Natural killer cell (primary cell): ENCODE results near the gene SLC29A1. TPM values are rescaled to one million over a fixed set of nuclear protein-coding genes. Genes with fewer than 3 reads are reported as not detected.

ENCODE experiments used
- ATAC-seq, 3 donors: fragments of 150-1000 bp in 2 of 3; fragments of 200-7000 bp in 1 of 3; cut with Tn5 transposase; 1 replicate in 1 of 3; 2 replicates in 2 of 3; pipeline ENCODE4 v1.10.0; 2021; ENCODE audit warnings: mild to moderate bottlenecking in 2 of 3, moderate library complexity in 2 of 3
- DNase-seq, 2 donors: peaks; one replicate each; pipeline versions ENCODE4 v3.0.0 to v3.0.0-alpha.2; 2013 to 2021; ENCODE audit warnings: mixed read lengths in 1 of 2
- H3K27ac ChIP-seq: one replicate; pipeline ENCODE4 v1.5.1; 2013; ENCODE audit warnings: mild to moderate bottlenecking, low read length
- H3K27me3 ChIP-seq: one replicate; pipeline ENCODE4 v1.6.1; 2013; ENCODE audit warnings: low read length; ENCODE audit not compliant: control insufficient read depth, insufficient read depth
- H3K36me3 ChIP-seq: one replicate; pipeline ENCODE4 v1.6.1; 2013; ENCODE audit warnings: low read length; ENCODE audit not compliant: control insufficient read depth, insufficient read depth
- H3K4me1 ChIP-seq: one replicate; pipeline ENCODE4 v1.6.1; 2013; ENCODE audit warnings: low read length; ENCODE audit not compliant: control insufficient read depth, insufficient read depth
- H3K4me3 ChIP-seq: one replicate; pipeline ENCODE4 v1.5.1; 2013; ENCODE audit warnings: low read length
- H3K9me3 ChIP-seq: one replicate; pipeline ENCODE4 v1.6.1; 2013; ENCODE audit warnings: low read length; ENCODE audit not compliant: control insufficient read depth, insufficient read depth
- H3K27ac Mint-ChIP-seq, 2 donors: one replicate each; pipeline ENCODE4 v1.8.0; 2022; ENCODE audit warnings: mild to moderate bottlenecking in 2 of 2, mixed read lengths in 2 of 2, moderate library complexity in 1 of 2
- H3K27me3 Mint-ChIP-seq, 2 donors: one replicate each; pipeline ENCODE4 v1.8.0; 2022; ENCODE audit warnings: low read depth in 2 of 2, mixed read lengths in 2 of 2
- H3K36me3 Mint-ChIP-seq: one replicate; pipeline ENCODE4 v1.8.0; 2022; ENCODE audit warnings: mixed read lengths
- H3K4me1 Mint-ChIP-seq, 2 donors: one replicate each; pipeline ENCODE4 v1.8.0; 2022; ENCODE audit warnings: mixed read lengths in 2 of 2
- H3K4me3 Mint-ChIP-seq: one replicate; pipeline ENCODE4 v1.8.0; 2022; ENCODE audit warnings: mild to moderate bottlenecking, moderate library complexity, mixed read lengths
- H3K9me3 Mint-ChIP-seq, 2 donors: one replicate each; pipeline ENCODE4 v1.8.0; 2022; ENCODE audit warnings: mixed read lengths in 2 of 2
- WGBS: methylation state at CpG from one replicate; pipeline ENCODE4 v1.1.7; 2013; ENCODE audit warnings: missing lambda C conversion rate; ENCODE audit not compliant: insufficient coverage; 5-methylcytosine and 5-hydroxymethylcytosine counted together
- intact Hi-C: fragments of 100-400 bp; cut with micrococcal nuclease; formaldehyde crosslinking; loops from one replicate; pipeline ENCODE4 v1.14.2; 2022
- total RNA-seq, 4 donors: library from RNA; stranded (reverse); fragments of 120-200 nt in 1 of 4; gene quantifications; one replicate each; pipeline versions ENCODE4 v1.2.3 to v1.2.4, GENCODE V29; 2013 to 2022
- TF ChIP-seq, protein P1 (sequence below): fragments of 200-600 bp; IDR thresholded peaks from one replicate; pipeline ENCODE4 v1.8.0; 2022; ENCODE audit warnings: antibody characterized with exemption

The SLC29A1 gene
- total RNA-seq, 3 donors from 2014 or later (not counting 1 experiment from before 2014, with no cell fraction given) = 2.2 to 5.5 (median 5.2) TPM

DNA sequence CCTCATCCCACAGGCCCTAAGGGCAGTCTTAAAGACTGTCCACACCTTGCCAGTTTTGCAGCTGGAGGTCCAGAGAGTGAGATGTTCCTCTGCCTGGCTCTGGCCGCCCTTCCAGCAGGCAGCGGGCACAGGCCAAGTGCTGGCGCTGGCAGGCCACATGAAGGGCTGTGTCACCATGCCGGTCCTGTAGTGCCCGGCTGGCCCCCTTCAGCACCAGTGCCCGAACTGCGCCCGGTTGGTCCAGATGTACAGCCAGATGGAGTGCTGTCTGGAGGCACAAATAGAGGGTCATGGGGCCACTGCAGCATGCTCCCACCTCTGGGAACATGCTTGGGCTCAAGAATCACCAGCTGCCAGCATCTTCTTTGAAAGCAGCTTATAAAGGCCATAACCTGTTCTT lies 38.2 kb downstream of the SLC29A1 start:
- H3K36me3 Mint-ChIP-seq = no peaks in the 10 kb centered on the region
- peaks cover 61% of the 10 kb centered on the region for H3K4me1 ChIP-seq
- H3K9me3 ChIP-seq = no peaks in the 10 kb centered on the region
- ATAC-seq = no peak
- intact Hi-C loops = no loop called here
- no peak overlapping the region for H3K4me3 Mint-ChIP-seq
- H3K27ac Mint-ChIP-seq = peak overlapping the region in 1 of 2 donors; percentile 98
- peaks cover 23% of the 10 kb centered on the region for H3K36me3 ChIP-seq
- H3K27ac ChIP-seq = peak overlapping the region; percentile 92
- H3K27me3 ChIP-seq = no peaks in the 10 kb centered on the region
- TF ChIP-seq, protein P1, sequence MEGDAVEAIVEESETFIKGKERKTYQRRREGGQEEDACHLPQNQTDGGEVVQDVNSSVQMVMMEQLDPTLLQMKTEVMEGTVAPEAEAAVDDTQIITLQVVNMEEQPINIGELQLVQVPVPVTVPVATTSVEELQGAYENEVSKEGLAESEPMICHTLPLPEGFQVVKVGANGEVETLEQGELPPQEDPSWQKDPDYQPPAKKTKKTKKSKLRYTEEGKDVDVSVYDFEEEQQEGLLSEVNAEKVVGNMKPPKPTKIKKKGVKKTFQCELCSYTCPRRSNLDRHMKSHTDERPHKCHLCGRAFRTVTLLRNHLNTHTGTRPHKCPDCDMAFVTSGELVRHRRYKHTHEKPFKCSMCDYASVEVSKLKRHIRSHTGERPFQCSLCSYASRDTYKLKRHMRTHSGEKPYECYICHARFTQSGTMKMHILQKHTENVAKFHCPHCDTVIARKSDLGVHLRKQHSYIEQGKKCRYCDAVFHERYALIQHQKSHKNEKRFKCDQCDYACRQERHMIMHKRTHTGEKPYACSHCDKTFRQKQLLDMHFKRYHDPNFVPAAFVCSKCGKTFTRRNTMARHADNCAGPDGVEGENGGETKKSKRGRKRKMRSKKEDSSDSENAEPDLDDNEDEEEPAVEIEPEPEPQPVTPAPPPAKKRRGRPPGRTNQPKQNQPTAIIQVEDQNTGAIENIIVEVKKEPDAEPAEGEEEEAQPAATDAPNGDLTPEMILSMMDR = no peak
- no peak for DNase-seq
- 92% methylated on average over 8 of the region's 8 CpGs for WGBS
- H3K4me3 ChIP-seq = no peak overlapping the region
- H3K27me3 Mint-ChIP-seq = no peaks in the 10 kb centered on the region
- H3K9me3 Mint-ChIP-seq = no peaks in the 10 kb centered on the region
- peaks cover 36 to 58% of the 10 kb centered on the region in 2 donors for H3K4me1 Mint-ChIP-seq

DNA sequence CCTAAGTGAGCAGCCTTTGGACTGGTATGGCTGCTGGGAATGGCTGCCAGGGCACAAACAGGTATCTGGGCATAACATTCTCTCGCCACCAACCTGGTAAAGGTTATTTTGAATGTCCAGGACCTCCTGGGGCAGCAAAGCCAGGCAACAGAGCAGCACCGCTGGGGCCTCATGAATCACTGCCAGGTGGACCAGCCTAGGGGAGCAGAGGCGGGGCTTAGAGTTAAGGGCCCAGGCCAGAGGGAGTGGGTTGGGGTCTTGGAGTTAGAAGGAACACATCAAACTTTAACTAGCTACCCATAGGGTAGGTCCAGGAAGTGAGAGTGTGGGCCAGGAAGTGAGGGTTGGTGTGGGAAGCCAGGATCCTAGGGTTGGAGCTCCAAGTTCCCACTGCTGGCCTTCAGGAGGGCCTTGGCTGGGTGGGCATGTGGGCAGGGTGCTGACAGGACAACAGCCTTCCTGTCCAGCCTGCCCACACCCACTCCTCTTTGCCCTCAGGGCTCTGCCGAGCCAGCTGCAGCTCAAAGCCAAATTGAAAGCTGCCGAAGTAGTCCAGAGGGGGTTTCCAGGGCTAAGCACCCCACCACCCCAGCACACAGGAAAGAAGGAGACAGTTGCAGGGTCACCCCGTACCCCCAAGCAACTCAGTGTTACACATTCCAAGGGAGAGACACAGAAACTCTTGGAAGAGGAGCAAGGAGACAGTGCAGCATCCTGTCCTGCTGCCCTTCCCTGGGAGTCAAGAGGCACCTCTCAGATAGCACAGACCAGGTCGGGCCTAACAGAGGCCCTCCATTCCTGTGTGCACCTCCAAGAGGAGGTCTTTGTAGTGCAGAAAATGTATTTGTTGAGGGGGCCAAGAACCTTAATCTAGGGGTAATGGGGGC lies 39.3 kb downstream of the SLC29A1 start:
- Mint-ChIP-seq H3K27me3 (no peaks in the 10 kb centered on the region), H3K36me3 (no peaks in the 10 kb centered on the region), H3K4me3 (peak overlapping the region; percentile 93), H3K27ac (peak overlapping the region; percentile 93 to 98), H3K9me3 (no peaks in the 10 kb centered on the region), H3K4me1 (peaks cover 31 to 56% of the 10 kb centered on the region in 2 donors)
- peak overlapping the region; percentile 94 for H3K4me3 ChIP-seq
- H3K36me3 ChIP-seq = peaks cover 23% of the 10 kb centered on the region
- ATAC-seq = no peak
- H3K4me1 ChIP-seq = peaks cover 54% of the 10 kb centered on the region
- TF ChIP-seq, protein P1 = no peak
- H3K9me3 ChIP-seq = no peaks in the 10 kb centered on the region
- DNase-seq = peak in 1 of 2 donors; percentile 61
- intact Hi-C loops = no loop called here
- H3K27ac ChIP-seq = peak overlapping the region; percentile 92
- 46% methylated on average over 7 of the region's 7 CpGs for WGBS
- no peaks in the 10 kb centered on the region for H3K27me3 ChIP-seq

DNA sequence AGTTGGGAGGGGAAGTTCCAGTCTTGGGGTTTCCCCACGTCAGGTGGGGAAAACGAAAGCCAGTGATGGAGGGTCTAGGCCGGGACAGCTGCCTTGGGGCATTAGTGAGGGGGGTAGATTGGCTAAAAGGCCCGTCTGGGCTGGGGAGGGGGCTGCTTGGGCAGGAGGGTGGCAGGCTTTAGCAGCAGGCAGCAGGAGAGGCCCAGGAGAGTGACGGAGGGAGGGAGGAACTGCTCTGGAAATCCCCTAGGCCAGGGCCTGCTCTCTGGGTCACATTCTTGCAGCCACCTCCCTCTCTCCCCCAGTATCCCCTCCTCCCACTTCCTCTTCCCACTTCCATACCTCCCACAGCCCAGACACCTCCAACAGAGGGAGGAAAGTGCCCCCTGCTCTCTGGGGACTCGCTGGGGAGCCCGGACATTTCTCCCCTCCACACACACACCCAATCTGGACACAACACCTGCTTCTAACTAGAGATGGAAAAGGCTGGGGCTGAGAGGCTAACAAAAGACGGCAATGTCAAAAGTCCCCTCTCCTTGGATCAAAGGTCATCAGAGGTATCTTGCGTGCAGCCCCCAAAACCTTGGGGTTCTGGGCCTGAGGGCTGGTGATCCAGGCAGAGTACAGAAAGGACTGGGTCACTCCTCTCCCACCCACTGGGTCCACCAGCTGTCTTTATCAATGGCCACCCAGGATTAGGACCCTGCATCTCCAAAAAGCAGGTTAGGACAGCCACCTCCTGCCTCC lies 40.1 kb downstream of the SLC29A1 start:
- H3K36me3 ChIP-seq = peaks cover 23% of the 10 kb centered on the region
- WGBS = 18% methylated on average over 6 of the region's 9 CpGs
- intact Hi-C loops = no loop called here

More for the DNA sequence above, 40.1 kb downstream of the SLC29A1 start:
- Histone ChIP-seq H3K4me3 (peak overlapping the region; percentile 94), H3K27me3 (peaks cover 5% of the 10 kb centered on the region), H3K27ac (peak overlapping the region; percentile 92), H3K4me1 (peaks cover 46% of the 10 kb centered on the region), H3K9me3 (no peaks in the 10 kb centered on the region)
- peak; percentile 11 to 34 (median 30) for ATAC-seq
- Mint-ChIP-seq H3K36me3 (no peaks in the 10 kb centered on the region), H3K9me3 (no peaks in the 10 kb centered on the region), H3K4me3 (peak overlapping the region; percentile 93), H3K27me3 (peaks cover 0 to under 1% of the 10 kb centered on the region in 2 donors), H3K27ac (peak overlapping the region; percentile 93 to 98), H3K4me1 (peaks cover 22 to 48% of the 10 kb centered on the region in 2 donors)
- DNase-seq = peak in 1 of 2 donors; percentile 82
- TF ChIP-seq, protein P1 = no peak
